NCI-H1930 (cell line): ENCODE measurements around the gene C17orf58.
A peak's percentile ranks its signal among the peaks of the same experiment; 100 is the strongest.
"Not testable (repeated sequence)": the region's sequence is repeated elsewhere in the genome, so short reads cannot be mapped to it uniquely, and the experiment has no call there.

Experiments
- DNase-seq, 2 experiments: peaks; one replicate each; lab custom pipeline; 2025; lab: John Stamatoyannopoulos, UW

The C17orf58 gene

DNA sequence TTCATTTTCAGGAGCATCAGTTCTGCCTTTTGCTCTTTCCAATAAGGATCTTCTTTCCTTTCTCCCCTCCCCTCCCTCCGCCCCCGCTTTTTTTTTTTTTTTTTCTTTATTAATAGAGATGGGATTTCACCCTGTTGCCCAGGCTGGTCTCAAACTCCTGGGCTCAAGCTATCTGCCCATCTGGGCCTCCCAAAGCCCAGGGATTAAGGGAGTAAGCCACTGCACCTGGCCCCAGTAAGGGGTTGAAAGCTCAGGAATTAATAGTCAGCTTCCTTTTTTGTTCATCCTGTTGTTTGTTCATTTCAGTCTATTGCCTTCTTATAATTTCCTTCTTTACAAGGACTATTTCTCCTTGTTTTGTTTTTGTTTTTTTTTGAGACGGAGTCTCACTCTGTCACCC is 7.9 kb upstream of the C17orf58 start:
- no peak for DNase-seq

DNA sequence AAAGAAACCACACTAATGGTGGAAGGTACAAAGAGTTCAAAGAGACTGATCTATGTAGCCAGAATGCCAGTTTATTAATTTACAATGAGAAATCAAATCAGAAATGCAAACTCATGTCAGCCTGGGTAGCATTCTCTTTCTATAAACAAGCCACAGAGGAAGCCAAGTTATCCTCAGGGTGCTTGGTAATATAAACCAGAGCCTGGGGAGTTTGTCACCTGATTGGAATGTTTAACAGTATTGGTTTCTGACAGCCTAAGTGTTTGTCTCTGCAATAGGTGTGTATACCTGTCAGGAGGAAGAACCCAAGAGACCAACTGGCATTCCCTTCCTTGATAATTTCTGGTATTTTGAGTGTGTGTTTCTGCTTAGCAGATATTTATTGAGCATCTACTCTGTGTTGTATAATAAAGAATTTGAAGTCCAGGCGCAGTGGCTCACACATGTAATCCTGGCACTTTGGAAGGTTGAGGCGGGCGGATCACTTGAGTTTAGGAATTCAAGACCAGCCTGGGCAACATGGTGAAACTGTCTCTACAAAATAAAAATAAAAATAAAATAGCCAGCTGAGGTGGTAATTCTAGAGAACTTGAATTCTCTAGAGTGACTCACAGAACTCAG is 3.1 kb upstream of the C17orf58 start:
- DNase-seq: no peak

DNA sequence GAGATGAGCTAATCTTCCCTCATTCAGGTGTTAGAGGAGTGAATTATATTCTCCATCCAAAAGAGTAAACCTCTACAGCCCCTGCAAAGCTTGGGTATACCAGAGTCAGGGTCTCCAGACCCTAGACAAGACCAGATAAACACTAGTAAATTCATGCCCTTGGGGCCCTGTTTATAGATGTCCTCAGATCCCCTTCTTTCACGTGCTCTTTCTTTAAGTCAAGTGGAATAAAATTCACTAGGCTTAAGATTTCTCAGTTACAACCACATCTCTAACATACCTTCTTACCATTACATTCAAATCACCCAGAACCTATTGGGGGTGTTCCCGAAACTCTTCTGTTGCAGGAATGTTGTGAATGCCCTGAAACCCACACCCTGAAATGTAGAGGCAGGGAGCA is 2.2 kb upstream of the C17orf58 start:
- DNase-seq: no peak

DNA sequence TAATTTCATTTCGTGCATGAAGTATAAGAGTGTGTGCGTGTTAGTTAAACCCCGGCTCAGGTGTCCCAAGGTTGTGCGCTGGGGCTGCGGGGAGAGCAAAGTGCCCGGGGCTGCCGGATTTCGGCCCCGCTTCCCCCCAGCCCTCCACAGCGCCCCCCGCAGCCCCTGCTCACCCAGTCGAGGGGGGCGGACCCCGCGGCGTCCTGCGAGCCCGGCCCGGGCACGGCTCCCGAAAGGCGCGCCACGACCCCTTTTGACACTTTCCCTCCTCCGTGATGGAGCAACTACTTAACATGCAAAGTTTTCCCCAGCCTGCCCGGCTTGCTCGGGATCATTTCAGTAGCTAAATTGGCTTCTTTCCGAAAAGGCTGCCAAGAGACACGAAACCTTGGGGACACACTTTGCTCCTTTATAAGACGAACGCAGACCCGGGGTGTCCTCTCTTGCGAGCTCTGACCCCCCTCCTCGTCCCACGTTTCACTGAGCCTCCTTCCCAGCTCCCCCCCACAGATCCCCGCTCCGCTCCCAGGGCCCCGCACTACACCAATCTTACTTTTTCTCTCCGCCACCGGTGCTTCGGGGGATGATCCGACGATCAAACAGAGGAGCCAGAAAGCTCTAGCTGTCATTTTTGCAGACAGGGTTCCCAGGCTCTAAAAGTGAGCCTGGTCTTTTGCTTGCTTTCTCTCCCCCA is 552 bp downstream of the C17orf58 start:
- no peak for DNase-seq

DNA sequence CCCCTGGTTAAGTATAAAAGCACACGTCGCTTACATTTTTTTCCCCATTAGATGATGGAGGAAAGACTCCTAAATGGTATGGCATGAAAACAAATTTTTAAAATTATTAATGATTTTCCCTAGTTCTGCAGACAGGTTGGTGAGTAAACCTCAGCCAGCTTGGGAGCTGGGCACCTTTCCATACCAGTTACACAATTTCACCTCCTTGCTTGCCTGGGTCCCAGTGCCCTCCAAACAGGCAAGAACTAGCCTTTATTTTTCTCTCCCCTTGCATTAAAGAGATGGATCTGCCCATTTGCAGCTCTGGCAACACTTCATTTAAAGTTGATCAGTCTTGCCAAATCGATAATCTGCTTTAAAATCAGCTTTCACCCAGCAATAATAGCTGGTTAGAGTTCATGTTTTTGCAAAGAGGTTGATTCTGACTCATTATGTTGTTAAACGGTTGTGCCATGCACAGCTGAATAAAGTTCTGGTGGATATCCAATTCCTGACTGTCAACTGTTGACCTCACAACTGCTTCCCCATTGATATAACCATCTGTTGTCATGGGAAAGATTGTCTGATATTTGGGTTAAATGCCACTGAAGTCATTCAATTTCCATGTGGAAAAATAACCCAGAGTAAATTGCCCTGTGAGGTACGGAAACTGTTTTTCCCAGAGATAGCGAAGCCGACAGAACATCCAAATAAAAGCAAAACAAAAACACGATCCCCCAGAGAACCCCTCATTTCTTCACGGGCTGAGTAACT is 1.3 kb downstream of the C17orf58 start:
- no peak for DNase-seq

DNA sequence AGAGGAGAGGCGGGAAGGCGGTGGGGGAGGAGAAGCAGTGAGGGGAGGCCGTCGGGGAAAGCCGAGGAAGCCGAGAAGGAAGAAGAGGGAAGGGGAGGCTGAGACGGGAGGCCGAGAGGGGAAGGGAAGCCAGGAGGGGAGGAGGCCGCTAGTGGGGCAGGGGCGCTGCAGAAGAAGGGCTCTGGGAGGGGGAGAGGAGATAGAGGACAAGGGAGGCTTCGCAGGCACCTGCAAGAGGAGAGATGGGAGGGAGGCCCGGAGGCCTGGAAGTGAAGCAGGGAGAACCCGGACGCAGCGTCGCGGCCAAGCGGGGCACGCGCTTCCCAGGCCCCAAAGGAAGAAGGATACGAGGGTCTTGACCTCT is 2.3 kb downstream of the C17orf58 start:
- DNase-seq: peak in 1 of 2 experiments; percentile 49

DNA sequence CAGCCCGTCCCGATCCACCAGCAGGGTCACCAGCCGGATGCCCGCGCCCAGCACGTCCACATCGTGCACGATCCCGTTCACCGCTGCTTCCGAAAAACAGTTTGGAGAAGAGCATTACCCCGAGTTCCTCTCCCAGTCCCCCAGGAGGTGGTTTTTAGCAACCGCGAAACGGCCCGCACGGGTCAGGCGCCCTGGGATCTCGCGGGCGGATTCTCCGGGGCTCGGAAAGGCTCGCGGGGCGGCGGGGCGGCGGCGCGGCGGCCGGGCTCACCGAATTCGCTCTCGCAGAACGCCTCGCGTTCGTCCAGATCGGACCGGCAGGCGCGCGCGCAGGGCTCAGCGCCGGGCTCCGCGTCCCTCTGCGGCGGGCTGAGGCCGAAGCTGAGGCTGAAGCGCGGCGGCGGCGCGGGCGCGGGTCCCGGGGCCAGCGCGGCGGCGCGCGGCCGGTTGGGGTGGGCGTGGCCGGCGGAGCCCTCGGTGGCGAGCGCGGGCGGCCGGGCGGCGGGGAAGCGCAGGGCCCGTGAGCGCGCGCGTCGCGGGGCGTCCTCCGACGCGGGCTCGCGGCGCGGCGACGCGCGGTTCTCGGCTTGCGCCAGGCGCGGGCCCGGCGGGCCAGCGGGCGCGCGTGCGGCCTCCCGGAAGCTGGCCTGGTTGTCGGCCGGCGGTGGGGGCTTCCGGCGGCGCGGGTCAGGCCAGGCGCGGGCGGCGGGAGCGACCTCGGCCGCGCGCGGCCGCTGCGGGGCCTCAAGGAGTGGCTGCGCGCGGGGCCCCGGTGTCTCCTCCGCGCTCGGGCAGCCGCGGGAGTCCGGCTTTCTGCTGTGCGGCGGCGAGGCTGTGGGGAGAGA is 2.9 kb downstream of the C17orf58 start:
- DNase-seq: peak; percentile 77 to 95

DNA sequence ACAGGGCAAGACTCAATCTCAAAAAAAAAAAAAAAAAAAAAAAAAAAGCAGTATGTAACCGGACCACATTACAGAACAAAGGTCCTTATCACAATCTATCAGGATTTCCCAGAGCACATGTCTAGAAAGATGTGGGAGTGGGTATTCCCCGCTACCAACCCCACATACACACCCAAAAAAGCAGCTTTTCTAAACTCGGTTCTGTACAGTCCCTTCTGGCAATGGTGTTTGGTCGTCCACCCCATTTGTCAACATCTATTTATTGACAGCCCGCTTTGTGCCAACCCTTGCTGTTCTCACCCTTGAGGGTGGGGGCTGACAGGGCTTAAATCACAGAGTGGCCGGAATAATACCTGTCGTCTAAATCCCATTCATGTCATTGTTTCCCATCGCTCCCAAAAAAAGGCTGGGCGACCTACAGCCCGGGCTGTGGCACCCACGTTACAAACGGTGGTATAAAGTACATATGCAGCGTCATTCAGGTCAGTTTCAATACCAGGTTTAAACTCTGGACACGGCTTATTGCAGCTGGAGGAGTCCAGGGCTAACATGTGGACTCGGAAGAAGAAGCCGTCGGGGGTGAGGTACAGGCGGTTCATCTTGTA is 3.6 kb downstream of the C17orf58 start:
- no peak for DNase-seq

DNA sequence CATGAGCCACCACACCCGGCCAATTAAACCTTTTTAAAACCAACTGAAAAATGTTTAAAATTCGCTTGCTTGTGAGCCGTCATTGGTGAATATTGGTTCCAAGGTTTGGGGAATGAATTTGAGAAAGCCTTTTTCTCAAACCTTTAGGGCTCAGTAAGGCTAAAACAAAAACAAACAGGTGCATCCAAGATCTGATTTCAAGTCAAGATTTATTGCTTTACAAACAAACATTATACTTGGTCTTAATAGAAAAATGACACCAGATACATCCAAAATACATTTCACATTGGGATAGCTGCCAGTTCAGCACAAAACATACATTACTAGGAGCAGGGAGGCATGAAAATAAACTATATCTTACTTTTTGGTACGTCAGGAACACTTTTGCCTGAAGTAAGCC is 5.4 kb downstream of the C17orf58 start:
- DNase-seq: peak in 1 of 2 experiments; percentile 57

DNA sequence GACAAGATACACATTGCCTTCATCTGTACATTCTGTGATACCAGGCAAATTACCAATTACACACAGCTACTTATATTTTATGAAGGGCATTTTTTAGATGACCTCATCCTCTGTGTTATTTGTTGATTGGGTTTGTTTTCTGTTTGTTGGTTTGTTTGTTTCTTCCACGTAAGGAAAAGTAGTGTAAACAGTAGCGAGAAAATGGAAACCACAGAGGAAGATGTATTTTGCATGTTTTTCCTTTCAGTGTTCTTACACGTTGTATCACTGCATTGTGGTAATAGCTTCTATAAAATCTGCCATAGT is 12.9 kb downstream of the C17orf58 start:
- no peak for DNase-seq

DNA sequence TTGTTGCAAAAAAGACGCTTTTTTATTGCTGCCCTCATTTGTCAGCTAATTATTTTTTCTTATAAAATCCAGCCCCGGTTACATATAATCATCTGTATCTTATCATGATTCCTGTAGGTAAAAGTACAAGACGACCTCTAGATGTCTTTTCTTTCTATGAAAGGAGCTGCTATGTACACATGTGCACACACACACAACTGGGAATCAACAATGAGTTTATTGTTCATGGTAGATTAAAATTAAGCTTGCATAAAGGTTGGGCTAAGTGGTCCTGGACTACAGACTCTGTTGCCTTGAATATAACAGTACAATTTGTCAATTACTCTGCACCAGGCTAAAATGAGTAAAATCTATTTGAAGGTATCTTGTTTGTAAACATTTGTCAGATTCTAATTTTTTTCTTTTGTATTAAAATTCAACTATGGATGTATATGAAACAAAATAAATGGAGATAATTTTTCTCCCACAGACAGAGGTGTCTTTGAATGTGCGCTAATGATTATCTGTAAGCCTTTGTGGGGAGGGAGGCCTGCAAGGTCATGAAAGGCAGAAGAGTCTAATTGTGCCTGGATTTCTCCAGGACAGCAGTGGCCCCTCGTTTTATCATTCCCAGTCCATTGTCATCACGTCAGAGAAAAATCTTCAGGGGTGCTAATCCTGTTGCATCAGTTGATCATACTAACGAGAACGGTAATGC is 13.4 kb downstream of the C17orf58 start:
- DNase-seq: peak in 1 of 2 experiments; percentile 71

DNA sequence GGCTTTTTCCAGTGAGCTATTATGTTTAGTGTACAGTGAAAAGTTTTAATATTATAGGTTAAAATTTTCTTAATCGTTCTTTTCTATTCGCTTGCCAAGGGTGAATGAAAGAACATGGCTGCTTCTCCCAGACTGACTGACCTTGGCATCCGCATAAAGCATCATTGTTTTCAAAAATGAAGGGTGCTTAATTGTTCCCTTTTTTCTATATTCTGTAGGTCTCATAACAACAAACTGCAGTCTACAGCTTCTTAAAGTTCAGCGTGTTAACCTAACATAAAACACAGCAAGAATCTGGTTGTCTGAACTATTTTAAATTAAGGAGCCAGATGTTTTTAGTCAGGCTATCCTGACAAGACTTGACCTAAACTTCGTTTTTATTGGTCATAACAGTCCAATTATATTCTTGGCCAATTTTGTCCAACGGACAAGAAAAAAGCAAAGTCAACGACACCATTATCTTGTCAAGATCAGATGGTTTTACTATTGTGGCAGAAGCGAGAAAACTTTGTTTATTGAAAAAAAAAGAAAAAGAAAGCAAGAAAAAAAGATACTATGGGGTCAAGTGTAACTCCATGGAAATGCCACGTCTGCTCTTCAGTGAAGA is 14.1 kb downstream of the C17orf58 start:
- no peak for DNase-seq

DNA sequence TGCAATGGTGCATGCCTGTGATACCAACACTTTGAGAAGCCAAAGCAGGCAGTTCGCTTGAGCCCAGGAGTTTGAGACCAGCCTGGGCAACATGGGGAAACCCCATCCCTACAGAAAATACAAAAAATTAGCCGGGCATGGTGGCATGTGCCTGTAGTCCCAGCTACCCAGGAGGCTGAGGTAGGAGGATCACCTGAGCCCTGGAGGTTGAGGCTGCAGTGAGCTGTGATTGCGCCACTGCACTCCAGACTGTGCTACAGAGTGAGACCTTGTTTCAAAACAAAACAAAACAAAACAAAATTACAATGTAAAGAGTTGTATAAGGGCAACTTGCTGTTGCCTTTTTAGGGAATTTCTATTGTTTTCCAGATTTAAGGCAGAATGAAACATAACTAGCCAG is 15.4 kb downstream of the C17orf58 start:
- not testable (repeated sequence) for DNase-seq

DNA sequence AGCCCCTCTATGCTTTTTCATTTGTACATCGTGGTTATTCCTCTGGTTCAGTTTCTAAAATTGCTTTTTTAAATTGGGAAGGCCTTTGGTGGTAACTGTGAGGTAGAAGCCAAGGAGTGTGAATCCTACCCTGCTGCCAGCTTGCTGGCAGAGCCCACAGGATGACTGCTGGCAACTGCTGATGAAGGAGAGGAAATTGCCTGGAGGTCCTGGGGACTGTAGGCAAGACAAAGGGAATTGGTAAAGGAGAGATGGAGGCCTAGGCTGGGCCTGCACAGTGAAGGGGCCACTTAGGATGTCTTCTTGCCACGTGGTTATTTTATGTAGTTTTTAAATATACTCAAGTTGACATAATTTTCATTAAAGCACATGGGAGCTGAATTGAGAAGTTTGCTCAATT is 15.8 kb downstream of the C17orf58 start:
- peak in 1 of 2 experiments; percentile 35 for DNase-seq

DNA sequence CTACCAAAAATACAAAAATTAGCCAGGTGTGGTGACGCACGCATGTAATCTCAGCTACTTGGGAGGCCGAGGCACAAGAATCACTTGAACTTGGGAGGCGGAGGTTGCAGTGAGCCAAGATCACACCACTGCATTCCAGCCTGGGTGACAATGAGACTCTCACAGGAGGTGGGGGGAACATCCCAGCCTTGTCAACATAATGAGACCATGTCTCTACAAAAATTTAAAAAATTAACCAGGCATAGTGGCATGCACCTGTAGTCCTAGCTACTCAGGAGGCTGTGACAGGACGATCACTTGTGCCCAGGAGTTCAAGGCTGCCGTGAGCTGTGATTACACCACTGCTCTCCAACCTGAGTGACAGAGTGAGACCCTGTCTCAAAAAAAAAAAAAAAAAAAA is 20.0 kb downstream of the C17orf58 start:
- DNase-seq: not testable (repeated sequence)

DNA sequence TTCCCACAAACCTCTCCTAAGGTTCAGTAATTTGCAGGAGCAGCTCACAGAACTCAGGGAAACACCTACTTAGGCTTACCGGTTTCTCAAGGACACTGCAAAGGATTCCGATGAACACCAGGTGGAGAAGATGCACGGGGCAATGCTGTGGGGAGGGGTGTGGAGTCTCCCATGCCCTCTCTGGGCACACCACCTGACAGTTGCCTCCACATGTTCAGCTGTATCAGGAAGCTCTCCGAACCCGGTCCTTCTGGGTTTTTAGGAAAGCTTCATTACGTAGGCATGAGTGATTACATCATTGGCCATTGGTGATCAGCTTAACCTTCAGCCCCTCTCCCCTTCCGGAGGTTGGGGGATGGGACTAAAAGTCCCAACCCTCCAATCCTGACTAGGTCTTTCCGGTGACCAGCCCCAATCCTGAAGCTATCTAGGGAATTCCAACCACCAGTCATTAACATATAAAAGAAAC is 21.6 kb downstream of the C17orf58 start:
- DNase-seq: no peak

DNA sequence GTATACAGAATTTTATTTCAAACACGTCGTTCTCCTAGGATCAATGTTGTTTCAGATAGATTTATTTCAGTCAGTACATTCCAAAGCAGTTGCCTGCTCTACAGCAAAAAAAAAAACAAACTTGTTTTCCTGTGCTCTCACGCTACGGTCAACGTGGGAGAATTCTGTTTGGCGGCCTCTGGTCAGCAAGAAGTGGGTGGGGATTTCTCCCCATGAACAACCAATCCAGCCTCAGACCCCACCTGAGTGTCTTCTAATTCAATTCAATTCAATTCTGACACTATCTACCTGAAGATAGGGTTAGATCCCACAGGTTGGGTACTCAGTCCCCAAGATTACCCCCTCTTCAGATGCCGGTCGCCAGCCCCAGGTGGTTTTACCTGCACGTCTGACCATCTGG is 22.1 kb downstream of the C17orf58 start:
- no peak for DNase-seq

DNA sequence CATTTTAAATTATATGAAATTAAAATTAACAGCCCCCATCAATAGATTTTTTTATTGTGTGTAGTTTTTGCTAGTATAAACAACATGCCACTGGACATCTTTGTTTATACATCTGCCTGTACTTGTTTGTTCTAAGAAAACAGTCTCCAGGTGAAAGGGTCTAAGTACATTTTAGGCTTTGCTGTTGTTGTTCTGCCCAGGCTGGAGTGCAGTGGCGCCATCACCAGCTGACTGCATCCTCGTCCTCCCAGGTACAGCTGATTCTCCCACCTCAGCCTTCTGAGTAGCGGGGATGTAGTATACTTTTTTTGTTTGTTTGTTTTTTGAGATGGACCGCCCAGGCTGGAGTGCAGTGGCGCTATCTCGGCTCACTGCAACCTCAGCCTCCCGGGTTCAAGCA is 25.5 kb downstream of the C17orf58 start:
- peak; percentile 60 to 63 for DNase-seq

DNA sequence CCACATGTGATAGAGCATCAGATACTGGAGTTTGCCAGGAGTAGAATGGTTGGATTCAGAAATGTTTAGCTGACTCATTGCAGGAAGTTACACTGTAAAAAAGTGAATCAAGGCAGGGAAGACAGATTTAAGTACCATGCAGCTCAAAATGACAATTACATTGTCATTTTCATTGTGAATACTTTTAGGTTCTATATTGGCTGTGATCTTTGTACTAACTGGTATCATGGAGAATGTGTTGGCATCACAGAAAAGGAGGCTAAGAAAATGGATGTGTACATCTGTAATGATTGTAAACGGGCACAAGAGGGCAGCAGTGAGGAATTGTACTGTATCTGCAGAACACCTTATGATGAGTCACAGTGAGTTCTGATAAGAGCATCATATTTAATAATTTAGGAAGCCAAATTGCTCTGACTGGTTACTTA is 33.1 kb downstream of the C17orf58 start:
- DNase-seq: peak; percentile 59 to 69

DNA sequence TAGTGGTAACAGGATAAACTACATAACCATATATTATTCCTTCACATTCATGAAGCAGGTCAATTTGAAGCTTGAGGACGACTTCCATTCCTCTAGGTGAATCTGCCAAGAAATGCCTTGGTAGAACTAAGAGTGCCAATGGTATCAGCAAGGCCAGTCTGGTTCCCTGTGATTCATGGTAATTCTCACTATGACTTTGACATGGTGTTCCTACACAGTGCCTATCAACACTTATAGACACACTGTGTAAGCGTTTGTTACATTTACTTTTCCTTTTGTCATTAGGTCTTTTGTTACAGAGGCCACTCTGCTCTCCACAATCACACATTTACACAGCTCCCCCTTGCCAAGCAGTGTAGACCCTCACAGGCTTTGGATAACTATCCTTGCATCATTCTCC is 34.1 kb downstream of the C17orf58 start:
- not testable (repeated sequence) for DNase-seq

DNA sequence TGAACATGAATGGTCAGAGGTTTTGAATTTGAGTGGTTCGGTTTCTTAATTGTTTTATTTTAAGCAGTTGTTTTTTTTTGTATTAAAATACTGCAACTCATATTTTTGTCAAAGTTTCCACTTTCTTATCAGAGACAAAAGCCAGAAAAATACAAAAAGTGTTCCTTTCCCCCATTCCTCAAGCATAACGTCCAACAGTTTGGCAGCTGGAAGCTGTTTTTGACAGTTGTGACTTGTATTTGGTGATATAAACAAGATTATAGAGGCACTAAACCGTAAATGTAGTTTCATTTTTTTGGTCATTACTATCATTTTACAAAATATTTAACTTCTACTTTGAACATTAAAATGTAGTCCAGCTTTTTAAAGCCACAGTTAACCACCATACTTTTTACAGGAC is 36.0 kb downstream of the C17orf58 start:
- DNase-seq: not testable (repeated sequence)
